ENCODE data around the gene MTHFS. TPM values are rescaled to one million over a fixed set of nuclear protein-coding genes. Genes with fewer than 3 reads are reported as not detected.

The MTHFS gene
- total and polyA plus RNA-seq, 2 donors (not counting 3 experiments of a cell fraction or from before 2014, with no cell fraction given), result 9.3 to 15.7 TPM

DNA sequence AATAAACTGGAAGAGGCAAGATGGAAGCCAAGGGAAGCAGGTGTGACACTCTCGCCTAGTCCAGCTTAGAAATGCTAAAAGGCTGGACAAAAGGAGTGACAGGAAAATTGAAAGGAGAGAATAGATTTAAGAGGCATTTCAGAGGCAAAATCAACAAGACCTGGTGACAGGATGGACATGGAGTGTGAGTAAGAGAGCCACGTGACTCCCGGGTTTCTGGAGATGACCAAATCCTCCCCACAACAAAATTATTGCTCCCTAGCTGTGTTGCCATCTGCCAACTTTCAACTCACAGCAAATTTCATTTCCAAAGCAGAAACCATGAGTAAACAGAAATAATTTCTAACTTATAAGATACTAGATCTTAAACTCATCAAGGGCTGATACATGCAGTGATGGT is 52.6 kb downstream of the MTHFS start:
- Histone ChIP-seq H2AFZ (ENCODE audit: low read depth, low read length) (no peak overlapping the region), H4K20me1 (replicated peaks; ENCODE audit: control insufficient read depth, extremely low read depth, insufficient read depth, low read length) (no peaks in the 10 kb centered on the region), H3K79me2 (ENCODE audit: control insufficient read depth, insufficient read depth, low read length) (no peaks in the 10 kb centered on the region), H3K27me3 (ENCODE audit: control insufficient read depth in 2 of 2, insufficient read depth in 2 of 2, low read length in 2 of 2) (no peaks in the 10 kb centered on the region), H3K9me3 (replicated peaks; ENCODE audit: control insufficient read depth, insufficient read depth, low read length) (no peaks in the 10 kb centered on the region), H3K36me3 (ENCODE audit: control insufficient read depth in 2 of 2, extremely low read depth in 1 of 2, insufficient read depth in 2 of 2, low read length in 2 of 2) (no peaks in the 10 kb centered on the region), H3K4me3 (replicated peaks in 1 of 3; ENCODE audit: insufficient read depth in 1 of 3, low read depth in 1 of 3, low read length in 3 of 3) (no peak overlapping the region), H3K9me1 (replicated peaks; ENCODE audit: control insufficient read depth, extremely low read depth, insufficient read depth, low read length) (no peaks in the 10 kb centered on the region), H3K27ac (ENCODE audit: insufficient read depth, low read depth, low read length) (no peak overlapping the region), H3K4me2 (ENCODE audit: insufficient read depth, low read length) (no peak overlapping the region), H3K9ac (replicated peaks; ENCODE audit: extremely low read depth, insufficient read depth, low read length) (no peak overlapping the region), H3K4me1 (ENCODE audit: control insufficient read depth, extremely low read depth, insufficient read depth, low read length) (no peaks in the 10 kb centered on the region)
- ChIA-PET CTCF (interaction anchor here (1.5 to 2.7 kb wide), 2 partner anchors 10 to 464 kb away, joined by 4 to 16 read pairs; no protein-coding TSS in a partner anchor), POLR2A (no interaction called here)
- TF ChIP-seq GATA2 (IDR thresholded peaks at IDR 0.05; ENCODE audit: insufficient read depth, insufficient read length, low read depth, low read length), result no peak
- TF ChIP-seq, protein P1, sequence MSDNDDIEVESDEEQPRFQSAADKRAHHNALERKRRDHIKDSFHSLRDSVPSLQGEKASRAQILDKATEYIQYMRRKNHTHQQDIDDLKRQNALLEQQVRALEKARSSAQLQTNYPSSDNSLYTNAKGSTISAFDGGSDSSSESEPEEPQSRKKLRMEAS (IDR thresholded peaks at IDR 0.05; ENCODE audit: insufficient read depth, insufficient read length), result no peak
- TF ChIP-seq JUN (IDR thresholded peaks at IDR 0.05; ENCODE audit: borderline replicate concordance, insufficient read depth, insufficient read length, low read depth), result no peak
- TF ChIP-seq EZH2 (IDR thresholded peaks at IDR 0.05; ENCODE audit: borderline replicate concordance, low read depth, low read length, severe bottlenecking), result no peak
- TF ChIP-seq, protein P2, sequence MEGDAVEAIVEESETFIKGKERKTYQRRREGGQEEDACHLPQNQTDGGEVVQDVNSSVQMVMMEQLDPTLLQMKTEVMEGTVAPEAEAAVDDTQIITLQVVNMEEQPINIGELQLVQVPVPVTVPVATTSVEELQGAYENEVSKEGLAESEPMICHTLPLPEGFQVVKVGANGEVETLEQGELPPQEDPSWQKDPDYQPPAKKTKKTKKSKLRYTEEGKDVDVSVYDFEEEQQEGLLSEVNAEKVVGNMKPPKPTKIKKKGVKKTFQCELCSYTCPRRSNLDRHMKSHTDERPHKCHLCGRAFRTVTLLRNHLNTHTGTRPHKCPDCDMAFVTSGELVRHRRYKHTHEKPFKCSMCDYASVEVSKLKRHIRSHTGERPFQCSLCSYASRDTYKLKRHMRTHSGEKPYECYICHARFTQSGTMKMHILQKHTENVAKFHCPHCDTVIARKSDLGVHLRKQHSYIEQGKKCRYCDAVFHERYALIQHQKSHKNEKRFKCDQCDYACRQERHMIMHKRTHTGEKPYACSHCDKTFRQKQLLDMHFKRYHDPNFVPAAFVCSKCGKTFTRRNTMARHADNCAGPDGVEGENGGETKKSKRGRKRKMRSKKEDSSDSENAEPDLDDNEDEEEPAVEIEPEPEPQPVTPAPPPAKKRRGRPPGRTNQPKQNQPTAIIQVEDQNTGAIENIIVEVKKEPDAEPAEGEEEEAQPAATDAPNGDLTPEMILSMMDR (IDR thresholded peaks at IDR 0.05; ENCODE audit: extremely low read depth in 1 of 2, insufficient read depth in 1 of 2, low read depth in 1 of 2, low read length in 2 of 2), result no peak
- no peak for TF ChIP-seq POLR2AphosphoS5 (IDR thresholded peaks at IDR 0.05; ENCODE audit: insufficient read depth, low read depth, low read length)
- no peak for TF ChIP-seq MYC (IDR thresholded peaks at IDR 0.05; ENCODE audit: low read depth, low read length)
- TF ChIP-seq POLR2A (IDR thresholded peaks at IDR 0.05; ENCODE audit: low read depth, low read length), result no peak
- FAIRE-seq (no peak), DNase-seq (ENCODE audit: low read depth, low spot score) (no peak)
- intact Hi-C loops (cut with micrococcal nuclease) (no loop called here), dilution Hi-C loops (cut with MboI; ENCODE audit: extremely low pct_ligation_motif_present, low sequenced_read_pairs) (no loop called here)
- no TSS peak for BruUV-seq (replicated peaks)

Measured in endothelial cell of umbilical vein (primary cell).